Endothelial cell of umbilical vein (primary cell): Measurements from ENCODE around the gene EYS. TPM values are rescaled to one million over a fixed set of nuclear protein-coding genes. Genes with fewer than 3 reads are reported as not detected.

Experiments used
- BruUV-seq: library from RNA; stranded (reverse); fragments of 400-500 nt; replicated peaks from 2 replicates; lab custom pipeline; 2021; lab: Mats Ljungman, UMichigan
- CTCF ChIA-PET: fragments of 300-600, 350-600 bp; sonication (Branson Sonifier 250); formaldehyde crosslinking; loops from one replicate; lab custom pipeline; 2021; ENCODE audit warnings: antibody characterized with exemption, inconsistent platforms; lab: Charles Lee
- POLR2A ChIA-PET: fragments of 300-600, 350-600 bp; sonication (Branson Sonifier 250); formaldehyde crosslinking; loops from one replicate; lab custom pipeline; 2021; ENCODE audit warnings: antibody characterized with exemption, inconsistent platforms; lab: Charles Lee
- DNase-seq: peaks from one replicate; pipeline ENCODE4 v3.0.0-alpha.2; 2011; ENCODE audit warnings: low read depth, low spot score
- FAIRE-seq: peaks from 2 replicates; lab custom pipeline; 2011; peaks lifted over from hg19 to GRCh38; lab: Jason Lieb, UNC
- H2AFZ ChIP-seq: 2 replicates; pipeline ENCODE4 v1.6.0; 2012; ENCODE audit warnings: low read depth, low read length, control low read depth, inconsistent platforms
- H3K27ac ChIP-seq: 2 replicates; pipeline ENCODE4 v1.5.1; 2011; ENCODE audit warnings: low read depth, mild to moderate bottlenecking, control low read depth, low read length, moderate library complexity; ENCODE audit not compliant: insufficient read depth
- H3K27me3 ChIP-seq, 2 experiments: 2 replicates each; pipeline versions ENCODE4 v1.6.0 to v1.6.1; 2011; ENCODE audit warnings: low read length in 2 of 2, mixed read lengths in 1 of 2; ENCODE audit not compliant: control insufficient read depth in 2 of 2, insufficient read depth in 2 of 2
- H3K36me3 ChIP-seq, 2 experiments: 2 replicates in 1 of 2; 3 replicates in 1 of 2; pipeline ENCODE4 v1.5.1; 2011; ENCODE audit warnings: low read length in 2 of 2, mild to moderate bottlenecking in 1 of 2, moderate library complexity in 1 of 2; ENCODE audit not compliant: control insufficient read depth in 2 of 2, insufficient read depth in 2 of 2; ENCODE audit errors: extremely low read depth in 1 of 2
- H3K4me1 ChIP-seq: 3 replicates; pipeline ENCODE4 v1.5.1; 2011; ENCODE audit warnings: mild to moderate bottlenecking, low read length; ENCODE audit not compliant: control insufficient read depth, insufficient read depth; ENCODE audit errors: extremely low read depth
- H3K4me2 ChIP-seq: 2 replicates; pipeline ENCODE4 v1.6.1; 2011; ENCODE audit warnings: low read length, control low read depth, mixed read lengths; ENCODE audit not compliant: insufficient read depth
- H3K4me3 ChIP-seq, 3 experiments: fragments of 200-600 bp in 1 of 3; sonication (generic), shearing (Covaris generic) in 1 of 3; replicated peaks in 1 of 3; 2 replicates each; pipeline ENCODE4 v1.5.1; 2011 to 2016; ENCODE audit warnings: control low read depth in 3 of 3, low read length in 3 of 3, mild to moderate bottlenecking in 2 of 3, inconsistent platforms in 1 of 3, low read depth in 1 of 3, moderate library complexity in 1 of 3; ENCODE audit not compliant: insufficient read depth in 1 of 3
- H3K79me2 ChIP-seq: 2 replicates; pipeline ENCODE4 v1.6.0; 2012; ENCODE audit warnings: low read length, inconsistent platforms; ENCODE audit not compliant: control insufficient read depth, insufficient read depth
- H3K9ac ChIP-seq: replicated peaks from 2 replicates; pipeline ENCODE3; 2011; ENCODE audit warnings: low read length, control low read depth; ENCODE audit not compliant: insufficient read depth; ENCODE audit errors: extremely low read depth
- H3K9me1 ChIP-seq: replicated peaks from 3 replicates; pipeline ENCODE4 v1.6.0; 2011; ENCODE audit warnings: mild to moderate bottlenecking, low read length; ENCODE audit not compliant: control insufficient read depth, insufficient read depth; ENCODE audit errors: extremely low read depth
- H3K9me3 ChIP-seq: replicated peaks from 2 replicates; pipeline ENCODE4 v1.5.1; 2012; ENCODE audit warnings: low read length, inconsistent platforms; ENCODE audit not compliant: control insufficient read depth, insufficient read depth
- H4K20me1 ChIP-seq: replicated peaks from 2 replicates; pipeline ENCODE3; 2011; ENCODE audit warnings: mild to moderate bottlenecking, low read length; ENCODE audit not compliant: control insufficient read depth, insufficient read depth; ENCODE audit errors: extremely low read depth
- CTCF ChIP-seq, 2 donors: IDR thresholded peaks; 1 replicate in 1 of 2; 2 replicates in 1 of 2; pipeline ENCODE4 v1.5.1; 2011; ENCODE audit warnings: low read length in 2 of 2, mild to moderate bottlenecking in 2 of 2, moderate library complexity in 2 of 2, control low read depth in 1 of 2, inconsistent platforms in 1 of 2, low read depth in 1 of 2; ENCODE audit not compliant: insufficient read depth in 1 of 2; ENCODE audit errors: extremely low read depth in 1 of 2
- EZH2 ChIP-seq: IDR thresholded peaks from 2 replicates; pipeline ENCODE4 v1.6.1; 2012; ENCODE audit warnings: borderline replicate concordance, low read depth, mild to moderate bottlenecking, moderate library complexity, low read length, inconsistent platforms; ENCODE audit not compliant: severe bottlenecking
- FOS ChIP-seq: IDR thresholded peaks from 2 replicates; pipeline ENCODE4 v1.6.1; 2011; ENCODE audit warnings: mild to moderate bottlenecking, low read length, moderate library complexity, borderline replicate concordance; ENCODE audit not compliant: insufficient read depth
- GATA2 ChIP-seq: IDR thresholded peaks from 2 replicates; pipeline ENCODE4 v1.7.0; 2011; ENCODE audit warnings: low read depth, mild to moderate bottlenecking, moderate library complexity, mixed read lengths, low read length; ENCODE audit not compliant: insufficient read length, insufficient read depth
- JUN ChIP-seq: IDR thresholded peaks from 2 replicates; pipeline ENCODE4 v1.6.1; 2011; ENCODE audit warnings: borderline replicate concordance, low read depth; ENCODE audit not compliant: insufficient read length, insufficient read depth
- MAX ChIP-seq: IDR thresholded peaks from 2 replicates; pipeline ENCODE4 v1.6.1; 2011; ENCODE audit not compliant: insufficient read depth, insufficient read length
- MYC ChIP-seq: IDR thresholded peaks from one replicate; pipeline ENCODE4 v1.6.1; 2011; ENCODE audit warnings: mild to moderate bottlenecking, low read depth, low read length
- POLR2A ChIP-seq: IDR thresholded peaks from 2 replicates; pipeline ENCODE4 v1.6.1; 2012; ENCODE audit warnings: low read depth, mild to moderate bottlenecking, control low read depth, low read length
- POLR2AphosphoS5 ChIP-seq: IDR thresholded peaks from 2 replicates; pipeline ENCODE4 v1.6.1; 2012; ENCODE audit warnings: low read depth, mild to moderate bottlenecking, control low read depth, low read length, moderate library complexity; ENCODE audit not compliant: insufficient read depth
- dilution Hi-C: fragments of 300-500 bp; cut with MboI; formaldehyde crosslinking; loops from one replicate; pipeline ENCODE4 v1.15.0; 2019; ENCODE audit warnings: low sequenced_read_pairs; ENCODE audit not compliant: extremely low pct_ligation_motif_present
- intact Hi-C: fragments of 100-400 bp; cut with micrococcal nuclease; formaldehyde crosslinking; loops from one replicate; pipeline ENCODE4 v1.10.0; 2022
- polyA plus RNA-seq, 4 experiments: library from polyadenylated mRNA; depleted of rRNA in 3 of 4; stranded (reverse) in 3 of 4; unstranded in 1 of 4; fragments of >200 nt; gene quantifications; 2 replicates each; pipeline versions ENCODE4 v1.2.1 to v1.2.3, GENCODE V29; 2011 to 2012; ENCODE audit warnings: missing spikeins in 1 of 4
- total RNA-seq: library from RNA; stranded (reverse); gene quantifications from 2 replicates; pipeline ENCODE4 v1.2.3, GENCODE V29; 2021

Gene EYS
- total and polyA plus RNA-seq, 2 donors (not counting 3 experiments of a cell fraction or from before 2014, with no cell fraction given), result 0.01 to 0.27 TPM

GRCh38 chr6:64680446-64680845, 1026.6 kb downstream of the EYS start:
- peak; percentile 64 for FAIRE-seq
- Histone ChIP-seq H3K4me1 (peaks cover 3% of the 10 kb centered on the region), H3K79me2 (no peaks in the 10 kb centered on the region), H2AFZ (peak overlapping the region; percentile 47), H3K4me2 (no peak overlapping the region), H3K27ac (no peak overlapping the region), H3K27me3 (no peaks in the 10 kb centered on the region), H3K4me3 (no peak overlapping the region), H3K9ac (no peak overlapping the region), H3K9me1 (no peaks in the 10 kb centered on the region), H3K9me3 (no peaks in the 10 kb centered on the region), H3K36me3 (no peaks in the 10 kb centered on the region), H4K20me1 (no peaks in the 10 kb centered on the region)
- ChIA-PET POLR2A (no interaction called here), CTCF (no interaction called here)
- intact Hi-C loops (loop anchor here (10.0 kb wide), 1 partner anchor 186 kb away; no protein-coding TSS in a partner anchor), dilution Hi-C loops (no loop called here)
- BruUV-seq, result no TSS peak
- TF ChIP-seq FOS (peak; percentile 52), MYC (no peak), GATA2 (peak; percentile 47), EZH2 (no peak), POLR2A (no peak)
- peak; percentile 49 for DNase-seq

- H3K4me2 ChIP-seq, result no peak overlapping the region
- H3K79me2 ChIP-seq, result no peaks in the 10 kb centered on the region
- no peak overlapping the region for H3K9ac ChIP-seq
- POLR2A ChIA-PET, result no interaction called here
- no peaks in the 10 kb centered on the region for H3K36me3 ChIP-seq
- H3K4me1 ChIP-seq, result peaks cover 3% of the 10 kb centered on the region
- no peaks in the 10 kb centered on the region for H4K20me1 ChIP-seq
- H3K9me1 ChIP-seq, result no peaks in the 10 kb centered on the region
- dilution Hi-C loops, result no loop called here
- H3K4me3 ChIP-seq, result no peak overlapping the region
- BruUV-seq, result no TSS peak
- peak; percentile 21 for DNase-seq
- intact Hi-C loops, result no loop called here
- no peak overlapping the region for H3K27ac ChIP-seq
- H3K27me3 ChIP-seq, result no peaks in the 10 kb centered on the region
- CTCF ChIA-PET, result interaction anchor here (0.8 to 1.3 kb wide), 2 partner anchors 15 to 69 kb away, joined by 3 to 4 read pairs; no protein-coding TSS in a partner anchor
- FAIRE-seq, result no peak
- H2AFZ ChIP-seq, result no peak overlapping the region
- no peaks in the 10 kb centered on the region for H3K9me3 ChIP-seq
- TF ChIP-seq EZH2 (no peak), FOS (peak; percentile 21), POLR2A (no peak), CTCF (IDR thresholded peaks at IDR 0.05; ENCODE audit: extremely low read depth in 1 of 2, insufficient read depth in 1 of 2, low read depth in 1 of 2, low read length in 2 of 2) (no peak), MAX (no peak), MYC (no peak), JUN (no peak), POLR2AphosphoS5 (no peak)
These were observed 1027.6 kb downstream of the EYS start for GRCh38 chr6:64679416-64679815.
